Medulla oblongata (tissue), 1 donor: ENCODE measurements around the gene AQP9.
"Not testable (repeated sequence)": the region's sequence is repeated elsewhere in the genome, so short reads cannot be mapped to it uniquely, and the experiment has no call there.

Experiments used
- DNase-seq: peaks from one replicate; pipeline ENCODE4 v3.0.0-alpha.2; 2015; ENCODE audit errors: extremely low spot score

Gene AQP9, protein sequence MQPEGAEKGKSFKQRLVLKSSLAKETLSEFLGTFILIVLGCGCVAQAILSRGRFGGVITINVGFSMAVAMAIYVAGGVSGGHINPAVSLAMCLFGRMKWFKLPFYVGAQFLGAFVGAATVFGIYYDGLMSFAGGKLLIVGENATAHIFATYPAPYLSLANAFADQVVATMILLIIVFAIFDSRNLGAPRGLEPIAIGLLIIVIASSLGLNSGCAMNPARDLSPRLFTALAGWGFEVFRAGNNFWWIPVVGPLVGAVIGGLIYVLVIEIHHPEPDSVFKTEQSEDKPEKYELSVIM

GRCh38 chr15:58138106-58138505 is at the start of gene AQP9:
AQP9 (plus strand) TSS chr15:58138381; CDS start chr15:58138566, 185 bp downstream.
- DNase-seq = no peak

DNA sequence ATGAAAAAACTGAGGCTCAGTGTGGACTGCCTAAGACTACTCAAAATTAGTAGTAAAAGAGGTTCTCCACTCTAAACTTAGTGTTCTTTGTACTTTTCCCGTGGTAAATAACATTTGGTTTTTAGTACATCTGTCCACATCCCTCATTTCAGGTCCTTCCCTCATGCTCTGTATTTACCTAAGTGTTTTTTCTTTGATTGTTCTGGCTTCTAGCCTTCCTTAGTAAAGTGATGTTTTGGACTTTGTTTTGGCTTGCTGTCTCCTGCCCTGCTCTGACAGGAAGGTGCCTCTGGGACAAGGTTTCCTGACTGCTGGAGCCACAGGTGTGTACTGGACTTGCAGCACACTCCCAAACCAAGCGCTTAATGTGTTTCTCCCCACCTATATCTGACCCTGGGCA is 42.8 kb upstream of the AQP9 start:
- no peak for DNase-seq

GRCh38 chr15:58096529-58097084 is 41.6 kb upstream of the AQP9 start:
- no peak for DNase-seq

- no peak for DNase-seq
These were observed 34.7 kb upstream of the AQP9 start for GRCh38 chr15:58103482-58103881.

DNA sequence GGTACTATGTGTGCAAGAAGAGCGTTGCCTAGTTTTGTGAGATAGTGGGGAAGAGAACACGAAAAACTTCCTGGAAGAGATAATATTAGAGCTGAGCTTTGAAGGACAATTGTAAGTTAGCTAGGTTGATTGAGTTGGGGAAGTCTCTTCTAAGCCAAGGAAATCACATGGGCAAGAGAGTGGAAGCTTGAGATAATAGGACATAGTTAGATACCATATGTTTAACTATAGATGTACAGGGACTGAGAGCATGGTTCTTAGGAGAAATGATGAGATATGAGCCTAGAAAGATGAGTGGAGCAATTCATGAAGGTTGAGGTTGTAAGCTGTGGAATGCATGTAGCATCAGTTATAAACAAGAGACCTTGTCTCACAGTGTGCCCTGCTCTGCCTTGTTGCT is 30.1 kb upstream of the AQP9 start:
- no peak for DNase-seq

DNA sequence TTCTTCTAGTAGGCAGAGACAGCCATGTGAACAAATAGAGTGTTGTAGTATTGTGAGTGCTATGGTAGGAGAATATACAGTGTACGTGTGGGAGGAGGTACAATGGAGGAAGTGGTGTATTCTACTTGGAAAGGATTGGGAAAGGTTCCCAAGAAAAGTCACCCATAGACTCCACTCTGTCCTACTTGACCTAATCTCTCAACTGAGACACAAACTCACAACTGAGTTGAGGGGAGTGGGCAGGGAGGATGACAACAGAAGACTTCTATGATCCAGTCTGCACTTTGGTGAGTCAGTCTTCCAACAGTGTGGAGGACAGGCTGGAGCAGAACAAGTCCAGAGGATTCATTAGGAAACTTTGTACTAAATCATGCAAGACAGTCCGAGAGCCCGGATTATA is 28.8 kb upstream of the AQP9 start:
- no peak for DNase-seq

DNA sequence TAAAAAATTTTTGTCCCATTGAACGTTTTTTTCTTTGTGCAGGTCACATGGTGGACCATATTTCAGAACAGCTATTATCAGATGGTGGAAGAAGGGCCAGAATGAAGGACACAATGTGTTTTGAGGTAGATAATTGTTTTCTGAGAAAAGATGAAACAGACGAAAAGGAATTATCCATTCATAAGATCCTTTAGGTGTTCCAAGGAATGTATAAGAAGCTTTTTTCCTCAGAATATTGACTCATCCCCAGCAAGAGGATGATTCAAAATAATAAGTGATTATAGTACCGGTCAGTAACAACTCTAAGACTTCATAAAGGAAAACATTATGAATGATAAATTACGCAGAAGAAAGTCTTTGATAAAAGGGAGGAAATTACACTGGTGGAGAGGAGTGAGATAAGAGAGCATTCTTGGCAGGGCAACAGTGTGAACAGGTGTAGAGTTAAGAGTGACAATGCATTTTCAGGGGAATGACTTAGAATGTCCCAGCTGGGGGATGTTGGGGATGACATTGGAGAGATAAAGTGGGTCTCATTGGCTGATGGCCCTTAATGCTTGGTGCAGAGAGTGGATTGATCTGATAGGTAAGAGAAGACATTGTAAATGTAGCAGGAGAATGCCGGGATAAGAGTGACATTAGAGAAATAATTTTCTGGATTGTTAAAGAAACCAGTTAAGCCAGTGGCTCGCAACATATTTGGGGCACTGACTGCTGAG is 27.0 kb upstream of the AQP9 start:
- no peak for DNase-seq

GRCh38 chr15:58111718-58112104 is 26.5 kb upstream of the AQP9 start:
- DNase-seq = no peak

DNA sequence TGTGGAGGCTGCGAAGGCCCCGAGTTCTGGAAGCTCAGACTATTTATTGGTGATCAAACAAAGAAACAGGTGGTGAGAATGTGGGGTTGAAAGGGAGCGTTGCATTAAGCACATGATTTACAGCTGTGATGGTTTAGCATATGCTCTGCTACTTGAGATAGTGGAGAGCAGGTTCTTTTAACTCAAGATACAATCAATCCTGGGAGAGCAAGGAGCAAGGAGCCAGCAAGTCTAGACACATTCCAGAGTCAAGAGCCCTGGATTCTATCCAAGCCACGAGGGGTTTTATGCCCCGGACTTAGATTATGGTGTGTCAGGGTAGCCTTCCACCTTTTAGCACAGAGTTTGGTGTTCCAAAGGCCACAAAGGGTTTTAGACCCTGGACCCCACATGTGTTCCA is 24.8 kb upstream of the AQP9 start:
- DNase-seq = not testable (repeated sequence)

DNA sequence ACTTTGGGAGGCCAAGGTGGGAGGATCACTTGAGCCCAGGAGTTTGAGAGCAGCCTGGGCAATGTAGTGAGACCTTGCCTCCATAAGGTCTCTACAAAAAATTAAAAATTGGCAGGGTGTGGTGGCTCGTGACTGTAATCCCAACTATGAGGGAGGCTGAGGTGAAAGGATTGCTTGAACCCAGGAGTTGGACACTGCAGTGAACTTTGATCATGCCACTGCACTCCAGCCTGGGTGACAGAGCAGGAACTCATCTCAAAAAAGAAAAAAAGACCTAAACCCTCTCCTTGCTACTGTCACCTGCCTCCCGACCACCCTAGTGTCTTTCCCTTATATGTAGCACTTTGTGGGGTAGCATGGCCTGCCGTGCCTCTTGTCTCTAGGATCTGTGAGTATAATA is 23.8 kb upstream of the AQP9 start:
- DNase-seq = no peak

GRCh38 chr15:58114812-58115211 is 23.4 kb upstream of the AQP9 start:
- no peak for DNase-seq

DNA sequence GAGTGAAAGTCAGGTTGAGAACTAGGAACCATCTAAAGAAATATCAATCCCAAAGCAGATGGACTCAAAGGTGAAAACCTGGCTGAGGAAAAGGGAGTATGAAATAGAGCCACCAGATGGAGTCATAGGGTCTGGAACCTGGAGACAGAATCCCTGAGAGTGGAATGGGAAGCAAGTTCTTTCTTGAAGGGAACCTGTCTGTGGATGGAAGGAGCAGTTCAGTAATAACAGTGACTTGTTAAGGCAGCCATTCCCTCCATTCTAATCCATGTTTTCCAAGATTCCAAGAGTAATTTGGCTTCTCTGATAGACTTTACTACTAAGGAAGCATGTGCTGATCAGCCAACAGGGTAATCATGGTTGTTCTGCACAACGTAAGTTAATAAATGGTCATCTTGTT is 22.5 kb upstream of the AQP9 start:
- no peak for DNase-seq

GRCh38 chr15:58117619-58118018 is 20.6 kb upstream of the AQP9 start:
- no peak for DNase-seq

- no peak for DNase-seq
These were observed 19.9 kb upstream of the AQP9 start for GRCh38 chr15:58118272-58118671.

DNA sequence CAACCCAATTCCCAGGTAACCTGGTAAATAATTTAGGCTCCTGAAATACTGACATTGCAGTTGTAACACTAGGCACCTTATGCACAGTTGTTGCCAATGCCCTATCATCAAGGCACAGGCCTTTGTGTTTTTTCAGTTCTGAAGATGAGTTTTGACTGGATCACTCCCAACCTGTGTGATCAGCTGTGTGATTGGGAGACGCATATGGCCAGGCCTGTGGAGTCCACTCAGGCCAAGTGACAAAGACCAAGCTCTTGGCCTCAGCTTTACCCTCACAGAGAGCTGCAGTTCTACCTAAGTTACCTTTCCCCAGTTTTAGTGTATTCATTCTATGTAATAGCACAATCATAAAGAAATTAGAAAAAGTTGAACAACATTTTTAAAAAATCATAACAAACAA is 19.2 kb upstream of the AQP9 start:
- DNase-seq = no peak

DNA sequence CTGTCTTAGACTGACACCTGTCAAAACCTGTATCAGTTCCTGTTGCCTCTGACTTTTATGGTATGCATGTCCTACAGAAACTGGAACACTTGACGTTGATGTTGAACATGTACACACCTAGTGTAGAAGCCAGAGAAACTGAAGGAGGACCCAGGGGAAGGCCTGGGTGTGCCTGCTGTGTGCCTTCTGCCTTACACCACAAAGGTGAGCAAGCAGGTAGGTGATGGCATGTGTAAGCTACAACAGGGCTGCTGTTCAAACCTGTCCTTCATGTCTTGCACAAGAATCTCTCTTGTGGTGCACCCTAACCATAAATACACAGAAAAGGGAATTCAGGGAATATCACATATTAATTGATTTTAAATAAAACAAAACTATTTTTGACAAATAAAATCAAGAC is 13.6 kb upstream of the AQP9 start:
- no peak for DNase-seq

DNA sequence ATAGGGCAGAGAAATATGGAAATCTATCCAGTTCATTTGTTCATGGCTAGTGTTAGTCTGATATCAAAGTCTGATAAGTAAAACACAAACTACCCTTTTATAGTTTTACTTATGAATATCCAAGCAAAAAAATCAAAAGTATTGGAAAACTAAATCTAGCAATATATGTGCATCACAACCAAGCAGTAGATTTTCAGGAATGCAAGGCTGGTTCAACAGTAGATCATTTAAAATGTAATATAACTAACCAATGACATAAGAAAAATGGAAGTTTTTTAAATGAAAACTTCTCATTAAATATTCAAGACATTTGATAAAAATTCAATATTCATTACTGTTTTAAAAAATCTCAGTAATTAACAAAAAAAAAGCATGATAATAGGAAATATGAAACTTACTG is 12.8 kb upstream of the AQP9 start:
- DNase-seq = no peak

DNA sequence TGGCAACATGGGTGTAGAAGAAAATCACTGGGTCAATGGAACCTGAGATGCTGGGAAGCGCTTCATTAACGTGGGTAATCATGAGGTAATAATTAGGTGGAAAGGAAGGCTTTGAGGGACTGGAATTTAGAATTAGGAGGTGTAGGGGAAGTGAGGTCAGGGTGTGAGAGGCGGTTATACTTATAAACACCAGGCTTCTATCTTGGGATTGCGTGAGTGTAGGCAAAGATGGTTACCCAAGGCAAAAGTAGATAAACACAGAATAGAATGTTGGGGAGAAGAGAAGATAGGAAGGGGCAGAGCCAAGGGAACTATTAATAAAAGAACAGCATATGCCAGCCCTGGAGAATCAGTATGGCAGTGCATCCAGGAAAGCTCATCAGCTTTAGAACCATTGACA is 3.3 kb upstream of the AQP9 start:
- DNase-seq = no peak

- no peak for DNase-seq
These were observed 2.5 kb upstream of the AQP9 start for GRCh38 chr15:58135511-58136174.

DNA sequence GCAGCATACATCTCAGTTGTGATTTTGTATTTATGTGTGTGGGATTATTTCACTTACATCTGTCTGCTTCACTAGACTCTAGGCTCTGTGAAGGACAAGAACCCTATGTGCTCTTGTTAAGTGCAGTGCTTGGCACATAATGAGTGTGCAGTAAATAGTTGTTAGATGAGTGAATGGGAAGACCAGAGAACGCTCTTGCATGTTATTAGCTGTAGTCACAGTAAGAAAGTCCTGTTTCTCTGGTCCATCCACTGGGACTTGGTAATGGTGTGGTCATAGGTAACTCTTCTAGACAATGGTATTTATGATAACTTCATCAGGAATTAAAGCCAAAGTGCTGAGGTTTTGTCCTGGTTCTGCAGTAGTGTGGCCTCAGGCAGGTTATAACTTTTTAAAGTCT is 1.4 kb upstream of the AQP9 start:
- DNase-seq = no peak

DNA sequence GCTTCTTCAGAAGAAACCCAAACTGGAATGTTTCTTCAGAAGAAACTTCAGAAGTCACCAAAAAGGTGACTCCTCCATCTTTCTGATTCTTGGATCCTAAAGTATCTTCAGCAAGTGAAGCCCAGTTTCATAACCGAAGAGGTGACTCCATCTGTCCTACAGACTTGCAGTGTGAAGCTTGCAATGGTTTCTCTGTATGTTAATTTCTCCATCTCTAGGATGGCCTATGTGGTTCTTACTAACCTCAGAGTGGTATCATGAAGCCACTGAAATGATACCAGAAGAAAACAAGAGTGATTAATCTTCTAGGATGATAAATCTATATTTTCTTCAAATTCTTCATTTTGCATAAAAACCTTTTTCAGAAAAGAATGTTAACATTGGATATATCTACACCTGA is 495 bp upstream of the AQP9 start:
- no peak for DNase-seq

DNA sequence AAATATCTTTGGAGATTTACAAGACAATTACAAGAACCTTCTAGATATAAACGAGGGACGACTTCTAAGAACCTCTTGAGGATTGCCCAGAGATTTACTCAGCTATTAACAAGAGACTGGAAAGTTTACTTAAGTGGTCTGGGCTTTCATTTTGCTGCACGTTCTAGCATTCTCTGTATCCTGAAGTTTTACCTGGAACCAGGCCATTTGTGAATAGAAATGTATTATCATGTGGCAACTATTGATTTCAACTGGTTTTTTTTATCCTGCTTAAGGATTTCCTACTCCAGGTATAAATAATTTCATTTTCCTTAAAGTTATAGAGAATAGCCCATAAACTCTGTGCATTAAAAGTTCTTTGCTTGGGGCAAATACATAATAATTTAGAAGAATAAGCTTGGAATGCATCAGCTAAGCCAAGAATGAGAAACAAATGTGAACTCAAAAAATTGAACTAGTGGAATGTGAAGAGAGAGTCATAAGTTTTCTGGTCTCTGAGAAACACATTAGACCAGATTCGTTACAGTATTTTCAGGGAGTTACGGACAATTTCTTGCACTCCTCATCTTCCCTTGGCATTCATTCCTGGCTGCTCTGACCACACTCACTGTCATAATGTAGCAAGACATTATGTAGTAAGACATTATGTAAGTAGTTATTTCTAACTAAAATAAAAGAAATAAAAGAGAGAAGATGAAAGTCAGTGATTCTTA is 1.3 kb downstream of the AQP9 start:
- no peak for DNase-seq
